Heart left ventricle (tissue), 13 donors: ENCODE measurements around the gene DAGLA.

Experiments used
- POLR2A ChIP-seq, 2 donors: fragments of 450-650 bp; IDR thresholded peaks; one replicate each; pipeline ENCODE4 v1.6.1; 2017; ENCODE audit warnings: antibody characterized with exemption in 2 of 2, mild to moderate bottlenecking in 2 of 2, moderate library complexity in 2 of 2
- TF ChIP-seq, protein P1 (sequence below), 12 donors: fragments of 200-600 bp; sonication (generic) in 4 of 12; IDR thresholded peaks; one replicate each; pipeline versions ENCODE4 v1.5.0 to v1.8.0; 2018 to 2022; ENCODE audit warnings: antibody characterized with exemption in 12 of 12, mild to moderate bottlenecking in 5 of 12
- donor health status: ischemic (EF 13 %, LVEDD 7.1; RV severe dilation, severe dysfunction).
- donor health status: DM: no; HTN: yes; CAD: no.
- donor health status: DM: no; HTN: no; CAD: no.
- donor health status: ischemic (EF 25% LVEDD 6.9; RV normal size, moderate dysfunction).
- donor health status: ischemic (EF 25% LVEDD 5.7; RV mildly dilated, moderate dysfunction).
- donor health status: ischemic (EF 35%, LVEDD 5.7; RV mildly dilated, moderate dysfunction).
- donor health status: nonischemic (EF 11% LVEDD 7.7; RV severe dilation, severe dysfunction).
- donor health status: DM: yes; HTN: yes; CAD: no.
- donor health status: PGD.
- donor health status: ischemic (EF 29% LVEDD 5.4; RV normal size, mild dysfunction).
- donor health status: nonischemic (EF 23%, LVEDD 6.1; RV moderate dilation, normal function).

DNA sequence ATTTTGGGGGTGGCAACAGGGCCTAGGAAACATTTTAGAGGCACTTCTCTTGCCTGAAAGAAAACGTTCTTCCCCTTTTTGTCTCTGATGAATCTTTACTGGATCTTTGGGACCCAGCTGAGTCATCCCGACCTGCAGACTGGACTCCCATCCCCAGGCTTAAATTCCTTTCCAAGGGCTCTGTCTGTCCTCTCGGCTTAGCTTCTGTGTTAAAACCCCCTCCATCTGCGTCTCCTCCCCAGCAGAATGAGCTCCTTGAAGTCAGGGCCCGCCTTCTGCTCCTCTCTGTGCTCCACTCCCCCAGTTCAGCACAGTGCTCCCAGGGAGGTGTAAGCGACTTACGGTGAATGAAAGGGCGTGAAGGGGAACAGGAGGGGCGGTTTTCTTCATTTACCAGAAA lies 895 bp upstream of the DAGLA start:
- TF ChIP-seq, protein P1, sequence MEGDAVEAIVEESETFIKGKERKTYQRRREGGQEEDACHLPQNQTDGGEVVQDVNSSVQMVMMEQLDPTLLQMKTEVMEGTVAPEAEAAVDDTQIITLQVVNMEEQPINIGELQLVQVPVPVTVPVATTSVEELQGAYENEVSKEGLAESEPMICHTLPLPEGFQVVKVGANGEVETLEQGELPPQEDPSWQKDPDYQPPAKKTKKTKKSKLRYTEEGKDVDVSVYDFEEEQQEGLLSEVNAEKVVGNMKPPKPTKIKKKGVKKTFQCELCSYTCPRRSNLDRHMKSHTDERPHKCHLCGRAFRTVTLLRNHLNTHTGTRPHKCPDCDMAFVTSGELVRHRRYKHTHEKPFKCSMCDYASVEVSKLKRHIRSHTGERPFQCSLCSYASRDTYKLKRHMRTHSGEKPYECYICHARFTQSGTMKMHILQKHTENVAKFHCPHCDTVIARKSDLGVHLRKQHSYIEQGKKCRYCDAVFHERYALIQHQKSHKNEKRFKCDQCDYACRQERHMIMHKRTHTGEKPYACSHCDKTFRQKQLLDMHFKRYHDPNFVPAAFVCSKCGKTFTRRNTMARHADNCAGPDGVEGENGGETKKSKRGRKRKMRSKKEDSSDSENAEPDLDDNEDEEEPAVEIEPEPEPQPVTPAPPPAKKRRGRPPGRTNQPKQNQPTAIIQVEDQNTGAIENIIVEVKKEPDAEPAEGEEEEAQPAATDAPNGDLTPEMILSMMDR (IDR thresholded peaks at IDR 0.05): no peak
- no peak for TF ChIP-seq POLR2A (IDR thresholded peaks at IDR 0.05)
